22Rv1 (cell line): Measurements from ENCODE around the gene GNA15.

ENCODE experiments used
- CTCF ChIP-seq: fragments of 450-650 bp; IDR thresholded peaks from 2 replicates; pipeline ENCODE4 v1.5.1; 2017; ENCODE audit warnings: mild to moderate bottlenecking
- ZFX ChIP-seq: fragments of 450-650 bp; IDR thresholded peaks from 2 replicates; pipeline ENCODE4 v1.6.1; 2017; ENCODE audit warnings: antibody characterized with exemption, borderline replicate concordance

GRCh38 chr19:3157096-3157845, 21.4 kb downstream of the GNA15 start:
- TF ChIP-seq CTCF (no peak), ZFX (no peak)
